ENCODE measurements around the gene PHIP. TPM values are rescaled to one million over a fixed set of nuclear protein-coding genes. Genes with fewer than 3 reads are reported as not detected.
"Not testable (repeated sequence)": the region's sequence is repeated elsewhere in the genome, so short reads cannot be mapped to it uniquely, and the experiment has no call there.

PHIP gene
- total RNA-seq, 1 experiment from 2014 or later: 9.9 TPM

DNA sequence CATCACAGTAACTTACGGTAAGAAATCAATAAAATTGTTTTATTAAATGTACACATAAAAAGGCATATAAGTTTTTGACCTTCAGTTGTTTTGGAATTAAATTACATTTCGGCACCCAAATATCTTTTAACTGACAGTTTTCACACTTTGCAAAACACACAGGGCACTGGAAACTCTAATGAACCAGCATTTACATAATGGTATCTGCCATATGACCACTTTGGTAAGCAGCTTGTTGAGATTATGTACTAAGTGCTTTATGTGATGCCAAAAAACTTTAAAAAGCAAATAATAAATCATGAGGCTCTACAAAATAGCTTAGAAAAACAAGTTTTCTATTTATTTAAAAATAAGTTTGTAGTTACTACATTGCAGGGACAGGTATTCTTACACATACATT, 142.5 kb downstream of the PHIP start:
- no peak for DNase-seq (ENCODE audit: low spot score)

- DNase-seq (ENCODE audit: low spot score): no peak
Measured at GRCh38 chr6:78925317-78925716, 152.7 kb downstream of the PHIP start.

DNA sequence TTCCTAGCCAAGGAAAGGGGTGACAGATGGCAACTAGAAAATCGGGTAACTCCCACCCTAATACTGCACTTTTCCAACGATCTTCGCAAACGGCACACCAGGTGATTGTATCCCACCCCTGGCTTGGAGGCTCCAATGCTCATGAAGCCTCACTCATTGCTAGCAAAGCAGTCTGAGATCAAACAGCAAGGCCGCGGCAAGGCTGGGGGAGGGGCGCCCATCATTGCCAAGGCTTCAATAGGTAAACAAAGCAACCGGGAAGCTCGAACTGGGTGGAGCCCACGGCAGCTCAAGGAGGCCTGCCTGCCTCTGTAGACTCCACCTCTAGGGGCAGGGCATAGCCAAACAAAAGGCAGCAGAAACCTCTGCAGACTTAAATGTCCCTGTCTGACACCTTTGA, 156.9 kb downstream of the PHIP start:
- not testable (repeated sequence) for DNase-seq (ENCODE audit: low spot score)

- DNase-seq (ENCODE audit: low spot score): no peak
Measured at GRCh38 chr6:78917788-78918187, 160.3 kb downstream of the PHIP start.

DNA sequence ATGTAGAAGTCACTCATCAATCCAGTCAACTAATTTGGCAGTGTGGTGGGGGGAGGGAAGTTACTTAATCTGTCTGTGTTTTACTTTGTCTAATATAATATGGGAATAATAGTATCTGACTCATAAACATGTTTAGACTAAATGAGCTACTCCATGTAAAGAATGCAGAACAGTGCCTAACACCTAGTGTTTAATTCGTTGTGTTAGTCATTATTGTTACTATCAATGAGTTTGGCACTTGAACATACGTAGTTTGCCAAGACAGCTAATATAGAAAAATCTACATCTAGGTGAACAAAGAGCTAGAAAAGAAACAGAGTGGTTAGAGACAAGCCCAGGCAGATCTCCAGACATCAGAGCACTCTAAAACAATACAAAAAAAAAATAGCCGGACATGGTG, 161.6 kb downstream of the PHIP start:
- no peak for DNase-seq (ENCODE audit: low spot score)

DNA sequence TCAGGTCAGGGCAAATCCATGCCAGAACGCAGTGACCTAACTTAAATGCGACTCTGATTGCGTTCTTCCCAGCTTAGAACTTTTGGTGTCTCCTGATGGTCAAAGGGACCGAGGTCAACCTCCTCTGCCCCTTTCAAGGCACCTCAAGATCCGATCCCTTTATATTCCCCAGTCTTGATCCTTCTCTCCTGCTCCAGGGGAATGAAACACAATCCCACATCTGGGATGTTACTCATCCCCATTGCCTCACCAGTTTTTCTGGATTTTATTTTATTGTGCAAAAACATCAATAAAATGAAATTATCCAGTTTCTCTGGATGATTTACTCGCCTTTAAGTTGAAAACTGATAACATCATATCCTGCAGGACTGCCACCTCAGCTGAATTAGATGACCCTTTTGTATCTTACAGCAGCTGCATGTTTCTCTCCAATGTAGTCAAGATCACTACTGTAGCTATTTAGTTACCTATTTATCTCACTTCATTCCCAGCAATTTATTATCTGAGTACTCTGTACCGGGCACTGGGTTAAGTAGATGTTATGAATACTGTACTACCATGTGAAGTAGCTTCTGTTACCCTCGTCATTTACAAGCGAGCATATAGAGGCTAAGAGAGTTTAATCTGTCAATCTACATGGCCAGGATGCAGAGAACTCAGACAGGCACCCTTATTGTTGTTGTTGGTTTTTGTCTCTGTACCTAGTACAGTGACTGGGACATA, 166.7 kb downstream of the PHIP start:
- DNase-seq (ENCODE audit: low spot score): no peak

DNA sequence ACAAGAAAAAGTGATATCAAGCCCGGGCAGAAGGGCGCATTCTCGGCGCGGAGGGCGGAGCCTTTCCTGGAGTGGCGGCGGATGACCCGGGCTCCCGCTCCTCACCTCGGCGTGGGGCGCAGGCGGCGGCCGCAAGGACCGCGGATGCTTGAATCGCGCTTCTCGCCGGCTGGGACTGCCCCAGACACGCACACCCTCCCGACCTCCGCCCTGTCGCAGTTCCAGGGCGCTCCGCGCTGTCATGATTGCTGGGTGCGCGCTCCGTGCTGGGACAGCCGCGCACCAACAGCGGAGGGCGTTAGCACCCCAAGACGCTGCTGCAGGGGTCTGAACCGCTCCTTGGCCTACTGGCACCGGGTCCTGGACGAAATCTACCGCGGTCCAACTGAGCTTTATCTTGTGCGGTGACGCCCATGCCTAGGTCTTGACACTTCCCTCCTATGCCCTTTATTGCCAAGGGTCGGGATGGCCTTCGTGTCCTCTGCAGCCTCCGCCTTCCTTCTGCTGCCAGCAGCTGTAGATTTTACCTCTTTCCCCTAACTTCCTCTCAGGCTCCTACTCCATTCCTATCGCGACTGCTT, 167.4 kb downstream of the PHIP start:
- no peak for DNase-seq (ENCODE audit: low spot score)

DNA sequence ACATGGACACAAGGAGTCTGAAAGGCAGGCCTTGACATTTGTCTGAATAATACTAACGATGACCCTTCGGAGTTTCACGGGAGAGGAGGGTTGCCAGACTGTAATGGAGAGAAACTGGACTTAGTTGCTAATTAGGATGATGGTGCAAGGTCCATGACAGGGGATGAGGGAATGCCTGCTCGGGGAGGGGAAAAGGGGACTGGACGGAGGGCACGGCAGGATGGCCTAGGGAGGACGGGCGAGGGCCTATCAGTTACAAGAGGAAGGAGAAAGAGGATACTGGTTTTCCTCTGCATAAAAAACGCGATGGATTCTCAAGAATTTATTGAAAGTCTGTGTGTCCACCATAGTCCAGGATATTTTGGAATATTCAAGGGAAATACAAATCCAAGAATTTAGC, 168.0 kb downstream of the PHIP start:
- DNase-seq (ENCODE audit: low spot score): no peak

DNA sequence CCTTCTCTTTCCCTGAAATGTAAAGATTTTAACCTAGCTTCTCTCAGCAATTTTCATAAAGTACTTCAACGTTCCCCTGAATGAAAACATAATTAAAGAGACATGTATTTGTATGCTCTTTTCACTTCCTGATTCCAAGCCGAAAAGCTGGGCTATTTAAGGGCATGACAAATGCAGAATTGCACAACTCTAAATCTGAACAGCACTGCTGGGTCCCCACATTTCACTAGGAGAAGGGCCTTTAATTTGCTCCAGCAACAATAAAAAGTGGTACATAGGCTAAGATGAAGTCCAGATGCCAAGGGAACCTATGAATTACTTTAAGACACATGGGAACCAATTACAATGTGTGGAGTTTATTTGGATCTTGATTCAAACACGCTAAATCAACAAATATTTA, 168.7 kb downstream of the PHIP start:
- no peak for DNase-seq (ENCODE audit: low spot score)

DNA sequence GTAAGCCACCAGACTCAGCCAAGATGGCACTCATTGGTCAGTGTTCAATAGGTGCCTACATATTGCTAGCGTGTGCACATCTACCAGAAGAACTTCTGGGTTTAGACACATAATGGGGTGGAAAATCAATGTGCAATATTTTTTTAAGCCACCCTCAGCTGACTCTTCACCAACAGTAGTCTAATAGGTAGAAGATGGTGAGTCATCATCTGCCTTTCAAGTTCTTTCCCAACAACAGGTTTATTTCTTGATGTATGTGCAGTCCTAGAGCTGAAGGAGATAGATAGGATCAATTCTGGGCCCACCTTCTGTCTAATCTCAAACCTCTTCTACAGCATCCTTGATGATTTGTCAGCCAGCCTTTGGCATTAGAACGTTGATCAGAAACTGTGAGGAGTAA, 169.4 kb downstream of the PHIP start:
- DNase-seq (ENCODE audit: low spot score): no peak

GRCh38 chr6:78896227-78896626, 181.8 kb downstream of the PHIP start:
- no peak for DNase-seq (ENCODE audit: low spot score)

GRCh38 chr6:78889901-78890300, 188.2 kb downstream of the PHIP start:
- DNase-seq (ENCODE audit: low spot score): not testable (repeated sequence)

Other genes starting within 250 kb of the PHIP start
- 0.28 and 0.42 TPM in 2 replicates for gene IRAK1BP1, start 210.7 kb downstream of the PHIP start, total RNA-seq (2014; rRNA removed; shearing (Covaris generic))
- gene HMGN3, start 156.4 kb upstream of the PHIP start, total RNA-seq (2014; rRNA removed; shearing (Covaris generic)): 36.0 and 48.8 TPM in 2 replicates

All from HT-29 (cell line).